DMS53 (cell line): ENCODE measurements around the gene ARHGEF16.

Source experiments
- DNase-seq: peaks from one replicate; lab custom pipeline; 2025; lab: John Stamatoyannopoulos, UW

Gene ARHGEF16

GRCh38 chr1:3453891-3454810 lies at the start of gene ARHGEF16:
Gene ARHGEF16 (plus strand): TSS chr1:3454665. CDS start chr1:3463085, 8,420 bp downstream.
- peak; percentile 96 for DNase-seq

- no peak for DNase-seq
Observed at GRCh38 chr1:3404801-3405200, 49.7 kb upstream of the ARHGEF16 start.

GRCh38 chr1:3405491-3405890 lies 49.0 kb upstream of the ARHGEF16 start:
- DNase-seq: no peak

GRCh38 chr1:3405974-3406867 lies 48.2 kb upstream of the ARHGEF16 start:
- no peak for DNase-seq

GRCh38 chr1:3407021-3407420 lies 47.4 kb upstream of the ARHGEF16 start:
- no peak for DNase-seq

GRCh38 chr1:3408751-3409266 lies 45.7 kb upstream of the ARHGEF16 start:
- no peak for DNase-seq

GRCh38 chr1:3409366-3410141 lies 44.9 kb upstream of the ARHGEF16 start:
- DNase-seq: no peak

GRCh38 chr1:3410142-3410925 lies 44.1 kb upstream of the ARHGEF16 start:
- DNase-seq: peak; percentile 54

GRCh38 chr1:3411806-3412205 lies 42.7 kb upstream of the ARHGEF16 start:
- no peak for DNase-seq

- no peak for DNase-seq
Observed at GRCh38 chr1:3412376-3412775, 42.1 kb upstream of the ARHGEF16 start.

GRCh38 chr1:3413975-3414710 lies 40.3 kb upstream of the ARHGEF16 start:
- DNase-seq: no peak

- DNase-seq: no peak
Observed at GRCh38 chr1:3415260-3416090, 39.0 kb upstream of the ARHGEF16 start.

- peak; percentile 15 for DNase-seq
Observed at GRCh38 chr1:3417082-3417739, 37.3 kb upstream of the ARHGEF16 start.

GRCh38 chr1:3417934-3418333 lies 36.5 kb upstream of the ARHGEF16 start:
- no peak for DNase-seq

GRCh38 chr1:3418600-3418999 lies 35.9 kb upstream of the ARHGEF16 start:
- no peak for DNase-seq

GRCh38 chr1:3419415-3420204 lies 34.9 kb upstream of the ARHGEF16 start:
- DNase-seq: no peak

GRCh38 chr1:3420218-3420951 lies 34.1 kb upstream of the ARHGEF16 start:
- no peak for DNase-seq
